GM19099 (cell line): ENCODE measurements around the gene NOXRED1.

Experiments used
- POLR2A ChIP-seq: IDR thresholded peaks from 3 replicates; pipeline ENCODE4 v1.6.1; 2011; ENCODE audit warnings: low read depth; ENCODE audit not compliant: insufficient read length; ENCODE audit errors: extremely low read depth

The NOXRED1 gene, protein sequence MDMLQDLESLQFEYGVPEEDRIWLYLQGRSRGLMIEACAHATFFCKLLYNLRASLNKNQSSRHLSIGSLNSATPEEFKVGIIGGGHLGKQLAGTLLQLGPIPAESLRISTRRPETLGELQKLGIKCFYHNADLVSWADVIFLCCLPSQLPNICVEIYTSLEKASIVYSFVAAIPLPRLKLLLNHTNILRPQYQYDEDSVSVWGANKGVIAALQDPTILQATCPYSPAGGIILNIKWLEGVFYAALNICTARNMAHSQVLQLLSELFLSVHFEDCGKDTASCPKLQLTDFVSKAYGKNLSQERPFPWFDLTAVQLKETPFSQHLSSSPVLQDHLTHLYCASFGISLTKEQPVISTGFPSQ

DNA sequence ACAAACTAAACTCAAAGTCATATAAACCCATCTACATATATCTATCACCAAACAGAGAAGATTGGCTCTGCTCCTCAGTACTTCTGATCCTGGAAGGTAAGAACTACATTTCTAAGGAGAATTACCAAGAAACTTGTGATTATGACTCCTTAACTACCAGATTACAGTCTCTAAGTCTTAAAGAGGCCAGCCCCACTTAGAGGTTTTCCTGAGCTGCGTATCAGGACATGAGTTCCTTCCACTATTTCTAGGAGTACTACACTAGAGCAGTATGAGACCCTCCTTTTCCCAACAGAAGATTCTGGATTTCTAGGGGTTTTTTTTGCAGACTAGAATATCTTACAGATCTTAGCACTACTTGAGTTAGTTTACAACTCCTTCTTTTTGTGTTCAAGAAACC lies at the start of gene NOXRED1:
Gene NOXRED1 (minus strand): TSS at position 101 of the 400 bp plus-strand sequence. CDS start 634 bp downstream, outside the sequence.
- no peak for TF ChIP-seq POLR2A

DNA sequence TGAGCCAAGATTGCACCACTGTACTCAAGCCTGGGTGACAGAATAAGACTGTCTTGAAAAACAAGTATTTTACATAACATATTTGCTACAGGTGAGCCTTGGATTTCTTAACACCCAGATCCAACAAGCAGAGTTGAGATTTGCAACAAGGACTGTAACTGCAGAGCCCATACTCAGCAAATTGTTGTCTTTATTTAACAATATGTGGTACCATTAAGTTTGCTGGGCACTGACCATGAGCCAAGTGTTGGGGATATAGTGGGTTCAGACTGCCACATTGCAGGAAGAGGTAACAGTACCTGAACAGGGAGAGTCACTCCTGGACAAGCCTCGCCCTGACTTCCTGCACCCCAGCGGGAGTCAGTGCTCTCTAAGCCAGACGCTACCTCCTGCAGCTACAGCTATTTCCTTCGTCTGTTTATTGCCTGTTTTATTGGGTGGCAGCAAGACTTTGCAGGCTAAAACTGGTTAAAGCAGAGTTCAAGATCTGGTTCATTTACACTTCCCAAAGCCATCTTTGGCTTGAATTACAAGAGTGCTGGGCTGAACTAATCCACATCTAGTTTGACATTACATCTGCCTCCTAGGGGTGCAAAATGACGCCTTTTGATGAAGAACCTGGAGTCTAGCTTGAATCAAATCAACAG lies 47.0 kb upstream of the NOXRED1 start:
- no peak for TF ChIP-seq POLR2A

DNA sequence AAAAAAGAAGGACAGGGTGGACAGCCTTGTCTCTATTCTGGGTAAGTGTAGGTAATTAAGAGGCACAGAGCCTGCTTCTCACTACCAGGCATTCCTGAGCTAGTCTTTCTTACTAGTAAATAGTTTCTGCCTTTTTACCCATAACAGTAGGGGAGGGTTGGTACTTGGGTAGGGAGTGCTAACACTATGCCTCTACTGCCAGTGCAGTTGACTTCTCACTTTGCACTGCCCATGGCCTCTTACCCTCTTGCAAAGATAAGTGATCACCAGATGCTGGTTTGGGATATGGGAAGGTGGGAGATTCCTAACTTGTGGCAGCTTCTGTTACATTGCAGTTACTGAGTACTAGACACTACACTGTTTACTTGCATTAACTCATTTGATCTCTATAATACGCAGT lies 46.2 kb upstream of the NOXRED1 start:
- no peak for TF ChIP-seq POLR2A

DNA sequence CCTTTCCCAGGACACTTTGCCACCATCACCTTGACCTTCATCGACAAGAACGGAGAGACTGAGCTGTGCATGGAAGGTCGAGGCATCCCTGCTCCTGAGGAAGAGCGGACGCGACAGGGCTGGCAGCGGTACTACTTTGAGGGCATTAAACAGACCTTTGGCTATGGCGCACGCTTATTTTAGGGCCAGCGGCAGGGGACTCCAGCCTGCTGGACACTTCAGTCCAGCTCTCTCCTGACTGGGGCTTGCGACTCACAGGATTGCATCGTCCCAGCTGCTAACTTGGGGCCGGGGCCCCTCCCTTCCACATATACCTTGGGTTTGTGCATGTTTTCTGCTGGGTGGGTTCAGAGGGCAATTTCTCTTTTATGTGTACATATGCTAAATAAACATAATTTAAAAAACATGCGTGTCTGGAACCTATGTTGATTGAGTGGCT lies 45.8 kb upstream of the NOXRED1 start:
- no peak for TF ChIP-seq POLR2A

DNA sequence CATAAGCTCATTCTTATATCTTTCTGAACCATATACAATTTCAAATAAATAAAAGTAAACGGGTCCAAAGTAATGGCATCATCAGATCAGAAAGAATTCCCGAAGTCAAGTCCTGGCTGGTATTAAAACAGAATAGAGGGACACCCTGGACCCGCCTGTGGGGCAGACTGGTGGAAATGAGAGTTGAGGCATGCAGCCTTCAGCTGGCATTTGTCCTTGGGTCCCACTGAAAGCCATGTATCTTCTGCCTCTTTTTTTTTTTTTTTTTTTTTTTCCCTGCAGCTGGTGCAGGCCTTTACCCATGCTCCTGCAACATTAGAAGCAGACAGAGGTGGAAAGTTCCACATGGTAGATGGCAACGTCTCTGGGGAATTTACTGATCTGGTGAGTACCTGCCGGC lies 44.5 kb upstream of the NOXRED1 start:
- TF ChIP-seq POLR2A = no peak

DNA sequence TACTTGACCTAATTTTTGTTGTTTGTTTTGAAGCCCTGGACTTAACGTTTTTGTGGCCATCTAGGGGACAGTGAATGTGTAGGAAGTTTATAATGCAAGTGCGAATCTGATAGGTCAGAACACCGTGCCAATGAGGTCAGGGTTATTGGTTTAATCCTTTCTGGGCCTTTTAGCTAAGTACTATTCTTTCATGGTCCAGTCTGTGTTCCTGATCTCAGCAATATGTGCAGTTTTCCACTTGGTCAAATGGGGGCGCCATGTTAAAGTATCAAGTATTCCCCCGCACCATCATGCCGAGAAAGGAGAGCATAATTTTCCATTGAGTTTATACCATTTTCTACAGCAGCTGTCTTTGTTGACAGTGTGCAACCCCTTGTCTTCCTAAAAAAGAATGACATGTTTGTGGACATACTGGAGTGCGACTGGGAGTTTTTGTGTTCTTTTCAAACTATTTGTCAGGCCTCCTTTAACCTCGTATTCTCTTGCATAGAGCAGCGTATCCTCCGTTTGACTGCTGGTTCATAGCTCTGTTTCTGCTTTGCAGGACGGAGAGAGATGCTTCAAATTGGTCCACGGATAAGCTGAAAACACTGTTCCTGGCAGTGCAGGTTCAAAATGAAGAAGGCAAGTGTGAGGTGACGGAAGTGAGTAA lies 35.9 kb upstream of the NOXRED1 start:
- no peak for TF ChIP-seq POLR2A

DNA sequence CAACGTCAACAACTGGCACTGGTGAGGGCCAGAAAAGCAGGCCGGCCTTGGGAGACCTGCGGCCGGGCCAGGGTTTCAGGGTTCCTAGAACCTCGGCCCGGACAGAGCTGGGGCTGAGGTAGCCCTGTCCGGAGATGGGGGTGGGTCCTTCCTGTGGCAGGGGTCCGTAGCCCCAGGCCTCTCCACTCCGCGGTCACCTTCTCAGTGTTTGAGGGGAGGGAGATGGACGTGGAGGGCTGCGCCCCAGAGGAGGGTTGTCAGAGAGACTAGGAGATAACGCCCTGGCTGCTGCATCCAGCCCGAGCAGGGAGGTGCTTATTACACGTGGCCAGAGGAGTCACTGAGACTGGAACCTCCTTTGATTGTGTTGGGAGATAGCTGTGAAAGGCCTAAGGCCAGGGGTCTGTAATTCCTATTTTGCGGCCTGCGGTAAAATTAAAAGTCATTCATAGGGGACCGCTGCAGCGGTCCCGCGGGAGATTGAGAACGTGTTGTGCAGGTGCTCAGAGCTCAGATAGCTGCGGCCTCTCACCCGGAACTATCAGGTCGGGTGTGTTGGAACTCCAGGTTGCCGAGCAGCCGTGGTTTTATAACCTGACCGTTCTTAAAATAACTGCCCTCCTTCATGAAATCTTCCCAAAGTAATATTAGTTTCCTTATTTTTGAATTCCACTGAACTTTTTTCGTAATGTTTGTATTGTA lies 35.1 kb upstream of the NOXRED1 start:
- no peak for TF ChIP-seq POLR2A

DNA sequence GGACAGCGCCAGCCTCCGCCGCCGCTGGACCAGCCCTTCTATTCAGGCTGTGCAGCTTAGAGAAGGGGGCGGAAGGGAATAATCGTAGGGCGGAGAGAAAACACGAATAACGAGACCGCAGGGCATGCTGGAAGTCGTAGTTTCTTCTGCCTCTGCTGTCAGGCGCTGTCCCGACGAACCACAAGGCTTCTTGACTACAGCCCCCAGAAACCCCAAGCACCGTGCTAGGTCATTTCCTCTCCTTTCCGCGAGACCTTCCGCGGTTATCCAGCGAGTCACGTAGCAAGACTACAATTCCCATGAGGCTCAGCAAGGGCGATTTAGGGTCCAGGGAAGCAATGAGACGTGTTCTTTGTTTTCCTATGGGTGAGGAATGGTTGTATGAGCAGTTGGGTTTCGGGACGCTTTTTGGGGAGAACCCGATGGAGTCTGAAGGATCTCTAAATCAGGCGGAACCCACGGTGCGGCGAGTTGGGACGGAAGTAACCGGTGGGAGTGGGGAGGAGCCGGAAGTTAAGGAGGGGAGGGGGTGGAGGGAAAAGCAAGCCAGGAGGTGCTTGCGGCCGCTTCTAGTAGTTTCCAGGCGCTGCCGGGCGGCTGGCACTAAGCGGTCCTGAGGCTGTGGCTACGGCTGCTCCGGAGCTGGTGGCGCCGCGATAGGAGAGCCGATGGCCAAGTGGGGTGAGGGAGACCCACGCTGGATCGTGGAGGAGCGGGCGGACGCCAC lies 34.4 kb upstream of the NOXRED1 start, which contains the start of the genes AHSA1 and VIPAS39:
Gene AHSA1 (plus strand): TSS at position 572 of the 727 bp plus-strand sequence. CDS start 97 bp downstream, at position 669.
Gene VIPAS39 (minus strand): TSS at position 80 of the 727 bp plus-strand sequence. CDS start 3,499 bp downstream, outside the sequence.
- peak; percentile 92 for TF ChIP-seq POLR2A

DNA sequence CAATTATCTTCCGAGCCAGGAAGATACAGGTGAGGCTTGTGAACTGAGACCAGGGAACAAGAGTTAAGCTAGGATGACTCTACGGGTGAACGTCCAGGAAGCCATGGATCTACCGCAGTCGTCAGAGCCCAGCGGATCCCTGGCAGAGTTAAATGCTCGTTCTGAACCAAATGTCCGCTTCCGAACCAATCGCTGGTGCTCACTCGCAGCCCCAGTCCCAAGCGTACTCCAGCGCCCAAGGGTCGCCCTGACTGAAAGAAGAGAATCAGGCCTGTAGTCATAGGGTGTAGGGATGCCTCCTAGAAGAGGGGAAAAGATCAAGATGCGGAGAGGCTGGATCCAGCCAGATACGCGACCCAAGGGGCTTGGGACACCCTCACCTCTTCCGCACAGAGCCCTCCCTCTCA lies 33.8 kb upstream of the NOXRED1 start:
- TF ChIP-seq POLR2A = no peak

DNA sequence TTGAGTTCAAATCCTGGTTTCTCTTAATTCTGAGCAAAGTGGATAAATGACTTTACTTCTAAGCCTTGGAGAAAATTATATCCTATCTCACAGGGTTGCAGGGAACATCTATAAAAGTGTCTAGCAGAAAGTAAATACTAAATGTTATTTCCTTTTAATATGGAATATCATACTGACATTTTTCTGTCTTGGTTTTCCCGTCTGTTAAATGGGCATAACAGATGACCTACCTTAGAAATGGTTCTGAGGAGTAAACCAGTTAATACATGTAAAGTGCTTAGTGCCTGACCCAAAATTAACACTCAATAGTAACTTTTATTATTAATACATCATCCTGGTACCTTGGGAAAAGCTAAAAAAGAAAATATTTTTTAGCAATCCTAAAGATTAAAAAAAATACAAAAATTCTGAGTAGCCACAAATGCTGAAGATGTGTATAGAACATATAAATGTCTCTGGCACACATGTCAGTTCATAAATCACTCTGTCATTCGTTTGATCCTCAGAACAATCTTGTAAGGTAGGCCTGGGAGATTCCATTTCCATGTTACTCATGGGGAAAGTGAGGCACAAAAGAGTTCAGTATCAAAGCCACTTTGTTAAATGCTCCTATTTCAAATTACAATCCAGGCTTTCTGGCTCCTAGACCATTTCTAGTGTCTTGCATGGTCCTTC lies 32.8 kb upstream of the NOXRED1 start:
- no peak for TF ChIP-seq POLR2A

DNA sequence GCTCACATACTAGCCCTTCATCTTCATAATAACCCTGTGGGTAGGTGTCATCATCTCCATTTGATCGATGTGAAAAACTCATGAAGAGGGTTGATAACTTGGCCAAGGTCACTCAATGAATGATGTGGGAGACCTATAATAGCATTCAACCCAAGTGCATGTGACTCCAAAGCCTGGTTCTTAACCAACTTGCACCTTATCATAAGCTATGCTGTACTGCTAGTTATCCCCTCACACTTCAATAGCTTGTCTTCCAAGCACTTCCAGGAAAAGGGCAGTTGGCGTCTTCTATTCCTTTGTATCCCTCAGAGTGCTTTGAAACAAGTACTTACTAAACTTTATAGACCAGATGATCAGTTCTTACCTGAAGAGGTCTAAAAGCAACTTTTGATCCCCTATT lies 18.9 kb upstream of the NOXRED1 start:
- TF ChIP-seq POLR2A = no peak

DNA sequence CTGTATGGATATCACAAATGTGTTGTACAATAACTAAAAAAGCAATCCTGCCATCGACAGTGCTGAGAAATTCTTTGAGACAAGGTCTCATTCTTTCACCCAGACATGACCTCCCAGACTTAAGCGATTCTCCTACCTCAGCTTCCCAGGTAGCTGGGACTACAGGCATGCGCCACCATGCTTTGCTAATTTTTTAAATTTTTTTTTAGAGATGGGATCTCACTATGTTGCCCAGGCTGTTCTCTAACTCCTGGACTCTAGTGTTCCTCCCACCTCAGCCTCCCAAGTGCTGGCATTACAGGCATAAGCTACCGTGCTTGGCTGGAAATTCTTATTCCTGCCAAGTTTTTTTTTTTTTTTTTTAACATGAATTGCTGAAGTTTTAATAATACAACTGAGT lies 16.5 kb upstream of the NOXRED1 start:
- no peak for TF ChIP-seq POLR2A

DNA sequence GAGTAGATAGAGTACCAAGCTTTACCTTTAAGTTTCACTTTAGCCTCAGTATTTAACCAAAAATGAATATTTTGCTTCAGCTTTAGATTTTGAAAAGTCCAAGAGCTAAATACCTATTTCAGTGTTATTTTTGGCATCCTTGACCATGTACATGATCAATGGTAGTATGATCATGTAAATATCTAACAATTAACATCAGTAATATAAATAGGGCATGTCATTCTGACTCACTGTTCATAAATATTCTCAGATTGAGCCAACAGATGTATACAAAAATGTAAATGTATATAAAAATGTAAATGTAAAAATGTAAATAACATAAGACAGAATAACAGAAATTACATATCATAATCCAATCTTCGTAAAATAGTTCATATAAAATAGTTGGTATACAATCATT lies 15.3 kb upstream of the NOXRED1 start:
- TF ChIP-seq POLR2A = no peak

DNA sequence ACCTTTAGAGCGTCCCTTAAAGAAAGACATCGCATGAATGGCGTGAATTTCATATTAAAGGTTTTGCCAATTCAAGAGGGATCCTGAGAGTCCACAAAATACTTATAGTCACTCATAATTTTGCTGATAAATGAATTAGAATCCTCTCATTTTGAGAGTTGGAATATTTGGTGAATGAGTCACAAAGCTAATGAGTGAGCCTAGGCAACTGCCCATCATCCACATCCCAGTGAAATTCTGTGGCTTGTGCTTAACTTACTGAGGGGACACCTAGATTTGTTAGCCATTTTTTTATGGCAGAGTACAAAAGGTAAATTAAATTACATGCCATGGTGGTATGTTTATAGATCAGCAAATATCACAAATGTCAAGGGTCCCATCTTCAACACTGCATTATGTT lies 12.7 kb upstream of the NOXRED1 start:
- no peak for TF ChIP-seq POLR2A

DNA sequence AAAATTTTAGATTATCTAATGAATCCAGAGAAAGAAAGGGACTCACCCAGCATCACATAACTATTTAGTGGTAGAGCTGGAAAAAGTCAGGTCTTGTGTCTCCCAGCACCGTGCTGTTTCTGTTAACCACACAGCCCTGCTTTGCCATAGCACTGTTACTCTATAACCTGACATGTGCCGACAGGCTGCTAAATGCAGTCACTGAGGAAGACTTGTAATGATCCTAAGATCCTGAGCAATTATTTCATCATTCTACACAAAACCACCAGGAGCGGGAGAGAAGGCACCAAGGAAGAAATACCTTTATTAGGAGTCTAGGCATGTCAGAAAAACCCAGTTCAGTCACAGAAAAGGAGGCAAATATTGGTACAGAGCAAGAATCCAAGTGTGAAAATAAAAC lies 3.1 kb upstream of the NOXRED1 start:
- TF ChIP-seq POLR2A = no peak

DNA sequence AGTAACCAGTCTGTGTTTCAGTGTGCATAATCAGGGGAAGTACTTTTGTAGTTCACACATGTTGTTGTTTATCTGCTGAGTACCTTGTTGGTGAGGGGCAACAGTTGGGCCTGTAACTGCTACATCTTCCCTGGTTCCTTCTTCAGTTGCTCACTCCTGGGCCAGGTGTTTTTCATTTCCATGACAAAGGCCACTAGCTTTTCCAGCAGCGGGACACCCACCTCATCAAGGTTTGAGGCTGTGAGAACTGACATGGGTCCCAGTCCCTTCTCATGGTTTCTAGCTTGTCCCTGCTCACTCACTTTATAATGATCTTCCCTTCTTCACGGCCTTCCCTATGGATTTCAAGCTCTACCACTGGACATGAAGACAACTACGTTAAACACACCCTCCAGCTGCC lies 1.5 kb upstream of the NOXRED1 start:
- no peak for TF ChIP-seq POLR2A
